Measurements from ENCODE around the gene SMYD3. TPM values are rescaled to one million over a fixed set of nuclear protein-coding genes. Genes with fewer than 3 reads are reported as not detected.

SMYD3 gene
- total RNA-seq, 1 donor from 2014 or later = 29.2 TPM

DNA sequence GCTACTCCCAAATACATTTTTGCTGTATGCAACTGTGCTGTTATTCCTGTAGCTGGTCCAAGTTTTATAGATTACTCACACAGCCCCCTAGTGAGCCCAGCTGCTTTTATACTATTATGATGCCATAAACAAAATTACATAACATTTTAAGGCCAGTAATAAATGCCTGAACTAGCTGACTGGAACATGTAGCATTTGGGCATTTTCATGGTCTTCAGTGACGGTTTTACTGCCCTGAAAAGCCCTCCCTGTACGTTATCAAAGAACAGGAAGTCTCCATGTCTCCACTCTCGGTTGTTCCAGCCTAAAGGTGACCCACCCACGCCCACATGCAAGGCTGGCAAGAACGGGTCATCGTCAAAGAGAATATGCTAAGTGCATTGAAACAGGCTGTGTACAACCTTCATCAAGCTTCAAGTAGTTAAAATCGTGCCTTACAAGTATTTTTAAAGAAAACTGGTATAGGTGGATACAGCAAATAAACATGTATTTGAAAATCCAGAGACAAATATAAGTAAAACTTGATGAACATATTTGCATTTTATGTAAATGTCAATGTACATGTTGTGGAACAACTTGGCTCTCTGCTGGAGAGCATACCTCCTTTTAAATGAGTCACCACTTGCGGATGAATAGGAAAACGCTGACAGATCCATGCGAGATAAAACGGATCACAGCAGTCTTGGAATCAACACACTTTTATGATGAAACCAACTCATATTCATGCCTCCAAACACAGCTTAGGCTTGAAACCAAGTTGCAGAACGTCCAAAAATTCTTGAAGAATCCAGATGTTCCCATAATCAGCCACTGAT is 520.5 kb downstream of the SMYD3 start:
- Histone ChIP-seq H3K4me3 (ENCODE audit: low read depth, low read length) (no peak overlapping the region), H3K27me3 (ENCODE audit: control insufficient read depth, insufficient read depth, low read length) (no peaks in the 10 kb centered on the region), H3K36me3 (ENCODE audit: control insufficient read depth, insufficient read depth, low read length) (no peaks in the 10 kb centered on the region)
- TF ChIP-seq, protein P1, sequence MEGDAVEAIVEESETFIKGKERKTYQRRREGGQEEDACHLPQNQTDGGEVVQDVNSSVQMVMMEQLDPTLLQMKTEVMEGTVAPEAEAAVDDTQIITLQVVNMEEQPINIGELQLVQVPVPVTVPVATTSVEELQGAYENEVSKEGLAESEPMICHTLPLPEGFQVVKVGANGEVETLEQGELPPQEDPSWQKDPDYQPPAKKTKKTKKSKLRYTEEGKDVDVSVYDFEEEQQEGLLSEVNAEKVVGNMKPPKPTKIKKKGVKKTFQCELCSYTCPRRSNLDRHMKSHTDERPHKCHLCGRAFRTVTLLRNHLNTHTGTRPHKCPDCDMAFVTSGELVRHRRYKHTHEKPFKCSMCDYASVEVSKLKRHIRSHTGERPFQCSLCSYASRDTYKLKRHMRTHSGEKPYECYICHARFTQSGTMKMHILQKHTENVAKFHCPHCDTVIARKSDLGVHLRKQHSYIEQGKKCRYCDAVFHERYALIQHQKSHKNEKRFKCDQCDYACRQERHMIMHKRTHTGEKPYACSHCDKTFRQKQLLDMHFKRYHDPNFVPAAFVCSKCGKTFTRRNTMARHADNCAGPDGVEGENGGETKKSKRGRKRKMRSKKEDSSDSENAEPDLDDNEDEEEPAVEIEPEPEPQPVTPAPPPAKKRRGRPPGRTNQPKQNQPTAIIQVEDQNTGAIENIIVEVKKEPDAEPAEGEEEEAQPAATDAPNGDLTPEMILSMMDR (IDR thresholded peaks at IDR 0.05; ENCODE audit: insufficient read depth, low read length, poor library complexity, severe bottlenecking) = no peak
- DNase-seq (ENCODE audit: low read depth) = no peak

DNA sequence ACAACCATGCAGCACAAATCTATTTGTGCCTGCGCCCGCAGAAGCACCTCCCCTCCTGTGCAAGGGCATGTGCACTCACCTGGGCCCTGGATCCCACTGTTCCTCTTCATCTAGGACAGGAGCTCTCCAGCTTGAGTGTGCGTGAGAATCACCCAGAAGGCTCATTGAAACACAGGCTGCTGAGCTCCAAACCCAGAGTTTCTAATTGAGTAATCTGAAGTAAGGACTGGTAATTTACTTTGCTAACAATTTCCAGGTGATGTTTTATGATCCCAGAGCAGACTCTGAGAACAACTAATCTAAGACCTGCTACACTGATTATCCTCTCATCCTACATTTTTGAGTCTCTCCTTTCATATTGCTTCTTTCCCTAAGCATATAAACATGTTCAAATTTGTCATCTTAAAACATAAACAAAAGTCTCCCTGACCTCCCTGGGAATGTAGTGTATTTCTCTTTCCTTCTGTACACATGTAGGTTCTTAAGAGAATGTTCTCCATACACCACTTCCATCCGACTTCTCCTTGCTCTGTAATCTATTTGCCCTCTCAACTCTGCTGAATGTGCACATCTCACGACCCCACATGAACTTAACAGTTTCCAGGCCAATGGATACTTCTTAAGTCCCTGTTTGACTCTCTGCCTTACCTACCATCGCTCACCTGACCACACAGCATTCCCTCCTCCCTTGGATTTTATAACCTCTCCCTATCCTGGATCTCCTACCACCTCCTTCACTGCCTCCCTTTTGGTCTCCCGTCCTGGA is 522.5 kb downstream of the SMYD3 start:
- Histone ChIP-seq H3K27me3 (ENCODE audit: control insufficient read depth, insufficient read depth, low read length) (no peaks in the 10 kb centered on the region), H3K36me3 (ENCODE audit: control insufficient read depth, insufficient read depth, low read length) (no peaks in the 10 kb centered on the region), H3K4me3 (ENCODE audit: low read depth, low read length) (no peak overlapping the region)
- TF ChIP-seq, protein P1 (IDR thresholded peaks at IDR 0.05; ENCODE audit: insufficient read depth, low read length, poor library complexity, severe bottlenecking) = no peak
- no peak for DNase-seq (ENCODE audit: low read depth)

DNA sequence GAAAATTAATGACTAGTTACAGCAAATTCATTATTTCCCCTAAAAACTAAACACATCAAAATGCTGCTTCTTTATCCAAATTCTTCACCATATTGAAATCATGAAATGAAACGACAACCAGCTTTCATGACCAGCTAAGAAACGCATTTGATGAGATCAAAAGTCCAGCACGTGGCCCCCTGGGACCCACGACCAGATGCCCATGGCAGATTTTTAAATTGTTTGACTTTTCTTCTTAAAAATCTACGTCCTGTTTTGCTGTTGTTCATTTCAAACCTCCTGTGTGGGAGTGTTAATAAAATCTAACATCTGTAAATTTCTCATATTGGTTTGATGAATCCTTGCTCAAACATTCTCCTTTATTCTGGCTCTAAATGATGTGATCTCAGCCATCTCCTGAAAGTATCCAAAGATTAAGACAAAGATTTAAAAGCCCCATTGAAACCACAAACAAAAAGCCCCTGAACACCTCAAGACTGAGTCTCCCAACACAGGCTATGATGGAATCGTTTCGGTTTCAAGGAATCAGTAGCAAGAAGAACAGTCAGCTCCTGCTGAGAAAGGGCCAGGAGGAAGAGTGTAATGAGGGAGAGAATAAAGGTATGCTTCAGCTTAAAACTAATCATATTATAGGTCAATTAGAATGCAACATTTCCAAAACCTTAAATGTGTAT is 523.6 kb downstream of the SMYD3 start:
- no peaks in the 10 kb centered on the region for H3K27me3 ChIP-seq (ENCODE audit: control insufficient read depth, insufficient read depth, low read length)
- no peak for DNase-seq (ENCODE audit: low read depth)
- H3K4me3 ChIP-seq (ENCODE audit: low read depth, low read length) = no peak overlapping the region
- TF ChIP-seq, protein P1 (IDR thresholded peaks at IDR 0.05; ENCODE audit: insufficient read depth, low read length, poor library complexity, severe bottlenecking) = no peak
- H3K36me3 ChIP-seq (ENCODE audit: control insufficient read depth, insufficient read depth, low read length) = no peaks in the 10 kb centered on the region

DNA sequence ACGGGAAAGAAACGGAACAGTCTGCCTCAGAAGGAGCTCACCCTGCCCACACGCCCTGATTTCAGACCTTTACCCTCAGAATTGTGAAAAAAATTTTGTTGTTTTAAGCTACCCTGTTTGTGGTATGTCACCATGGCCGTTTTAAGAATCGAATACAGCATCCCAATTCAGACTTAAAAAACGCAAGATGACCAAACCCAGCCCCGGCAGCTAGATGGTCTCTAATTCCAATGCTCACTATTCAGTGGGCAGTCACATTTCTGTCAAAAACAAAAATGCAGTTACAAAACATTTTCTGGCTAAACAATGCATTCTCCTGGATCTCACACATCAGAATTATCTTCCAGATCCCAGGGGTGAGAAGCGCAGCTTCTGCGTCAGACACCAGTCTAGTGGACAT is 527.5 kb downstream of the SMYD3 start:
- TF ChIP-seq, protein P1 (IDR thresholded peaks at IDR 0.05; ENCODE audit: insufficient read depth, low read length, poor library complexity, severe bottlenecking) = no peak
- H3K4me3 ChIP-seq (ENCODE audit: low read depth, low read length) = no peak overlapping the region
- H3K27me3 ChIP-seq (ENCODE audit: control insufficient read depth, insufficient read depth, low read length) = no peaks in the 10 kb centered on the region
- no peak for DNase-seq (ENCODE audit: low read depth)
- no peaks in the 10 kb centered on the region for H3K36me3 ChIP-seq (ENCODE audit: control insufficient read depth, insufficient read depth, low read length)

DNA sequence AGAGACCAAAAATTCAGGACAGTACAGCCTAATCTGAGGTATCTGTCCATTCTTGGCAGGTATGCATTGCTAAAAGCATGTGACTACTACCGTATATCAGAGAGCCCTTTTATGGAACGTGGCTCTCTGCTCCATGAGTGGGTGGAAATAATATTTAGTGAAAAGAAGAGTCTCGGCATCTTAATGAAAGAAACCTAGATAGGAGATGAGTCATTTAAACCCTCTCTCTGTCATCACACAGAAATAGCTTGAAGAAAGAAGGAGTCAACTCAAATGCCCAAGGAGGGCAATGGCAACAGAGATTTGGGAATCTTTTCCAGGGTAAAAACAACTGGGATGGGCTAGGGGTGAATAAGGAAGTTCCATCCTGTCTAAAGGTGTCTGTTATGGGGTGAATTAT is 528.2 kb downstream of the SMYD3 start:
- Histone ChIP-seq H3K27me3 (ENCODE audit: control insufficient read depth, insufficient read depth, low read length) (no peaks in the 10 kb centered on the region), H3K4me3 (ENCODE audit: low read depth, low read length) (no peak overlapping the region), H3K36me3 (ENCODE audit: control insufficient read depth, insufficient read depth, low read length) (no peaks in the 10 kb centered on the region)
- no peak for DNase-seq (ENCODE audit: low read depth)
- TF ChIP-seq, protein P1 (IDR thresholded peaks at IDR 0.05; ENCODE audit: insufficient read depth, low read length, poor library complexity, severe bottlenecking) = no peak

Measured in kidney epithelial cell (primary cell).